ENCODE measurements around the gene CUTC.
"Not testable (repeated sequence)": the region's sequence is repeated elsewhere in the genome, so short reads cannot be mapped to it uniquely, and the experiment has no call there.

The CUTC gene

GRCh38 chr10:99743841-99744240, 11.8 kb downstream of the CUTC start:
- DNase-seq = no peak

- DNase-seq = not testable (repeated sequence)
Observed at GRCh38 chr10:99746166-99746565, 14.1 kb downstream of the CUTC start.

GRCh38 chr10:99748823-99749451, 16.9 kb downstream of the CUTC start:
- no peak for DNase-seq

- DNase-seq = no peak
Observed at GRCh38 chr10:99750641-99751040, 18.6 kb downstream of the CUTC start.

- no peak for DNase-seq
Observed at GRCh38 chr10:99754670-99755069, 22.6 kb downstream of the CUTC start.

GRCh38 chr10:99756159-99756558, 24.1 kb downstream of the CUTC start:
- DNase-seq = no peak

- DNase-seq = no peak
Observed at GRCh38 chr10:99758211-99758891, 26.3 kb downstream of the CUTC start.

GRCh38 chr10:99760321-99760720, 28.3 kb downstream of the CUTC start:
- no peak for DNase-seq

GRCh38 chr10:99761365-99761764, 29.3 kb downstream of the CUTC start:
- DNase-seq = no peak

GRCh38 chr10:99765672-99766301, 33.8 kb downstream of the CUTC start:
- DNase-seq = no peak

GRCh38 chr10:99766302-99766681, 34.3 kb downstream of the CUTC start:
- DNase-seq = no peak

GRCh38 chr10:99767901-99768300, 35.9 kb downstream of the CUTC start:
- DNase-seq = no peak

GRCh38 chr10:99768556-99768955, 36.5 kb downstream of the CUTC start:
- DNase-seq = no peak

GRCh38 chr10:99769706-99770105, 37.7 kb downstream of the CUTC start:
- no peak for DNase-seq

- DNase-seq = no peak
Observed at GRCh38 chr10:99770408-99771045, 38.5 kb downstream of the CUTC start.

GRCh38 chr10:99775850-99776249, 43.8 kb downstream of the CUTC start:
- DNase-seq = no peak

- no peak for DNase-seq
Observed at GRCh38 chr10:99777918-99778714, 46.1 kb downstream of the CUTC start.

- DNase-seq = no peak
Observed at GRCh38 chr10:99779335-99779734, 47.3 kb downstream of the CUTC start.

GRCh38 chr10:99781734-99782429, 49.8 kb downstream of the CUTC start:
- DNase-seq = no peak

- DNase-seq = no peak
Observed at GRCh38 chr10:99782447-99783286, 50.6 kb downstream of the CUTC start, which contains the start of gene ABCC2. Gene ABCC2 (plus strand): TSS chr10:99782640. CDS start chr10:99782845, 205 bp downstream.

- DNase-seq = no peak
Observed at GRCh38 chr10:99784016-99784726, 52.1 kb downstream of the CUTC start.

Data from cerebellar nuclear complex (tissue), 1 donor.